Caki2 (cell line): ENCODE measurements around the gene DIAPH3. TPM values are rescaled to one million over a fixed set of nuclear protein-coding genes. Genes with fewer than 3 reads are reported as not detected.

Source experiments
- DNase-seq: peaks from one replicate; pipeline ENCODE4 v3.0.0-alpha.2; 2015; ENCODE audit warnings: low read depth
- in situ Hi-C: cut with HindIII; loops from 2 replicates; pipeline ENCODE4 v1.10.0; 2016; ENCODE audit warnings: low sequenced_read_pairs, low pct_unique_long_range_greater_than_20kb, mixed read lengths
- total RNA-seq: library from RNA; depleted of rRNA; stranded (reverse); fragments of >200 nt; shearing (Covaris generic); gene quantifications from 2 replicates; pipeline ENCODE4 v1.2.3, GENCODE V29; 2014; ENCODE audit warnings: low replicate concordance

The DIAPH3 gene
- total RNA-seq, 1 experiment from 2014 or later = 8.5 TPM

GRCh38 chr13:60162096-60162495 is 1.6 kb downstream of the DIAPH3 start:
- peak; percentile 65 for DNase-seq
- in situ Hi-C loops = no loop called here

GRCh38 chr13:60158321-60158801 is 5.4 kb downstream of the DIAPH3 start:
- in situ Hi-C loops = no loop called here
- peak; percentile 68 for DNase-seq

GRCh38 chr13:60155978-60156377 is 7.8 kb downstream of the DIAPH3 start:
- in situ Hi-C loops = no loop called here
- DNase-seq = no peak

GRCh38 chr13:60152904-60153303 is 10.8 kb downstream of the DIAPH3 start:
- DNase-seq = no peak
- in situ Hi-C loops = no loop called here

- no peak for DNase-seq
- in situ Hi-C loops = no loop called here
These were observed 11.6 kb downstream of the DIAPH3 start for GRCh38 chr13:60152114-60152513.

GRCh38 chr13:60150538-60150937 is 13.2 kb downstream of the DIAPH3 start:
- DNase-seq = no peak
- in situ Hi-C loops = no loop called here

- no peak for DNase-seq
- in situ Hi-C loops = no loop called here
These were observed 14.8 kb downstream of the DIAPH3 start for GRCh38 chr13:60148918-60149317.

GRCh38 chr13:60147361-60147760 is 16.4 kb downstream of the DIAPH3 start:
- in situ Hi-C loops = no loop called here

GRCh38 chr13:60146471-60146870 is 17.3 kb downstream of the DIAPH3 start:
- no peak for DNase-seq
- in situ Hi-C loops = no loop called here

More at GRCh38 chr13:60147361-60147760, 16.4 kb downstream of the DIAPH3 start:
- no peak for DNase-seq

- in situ Hi-C loops = no loop called here
- peak; percentile 31 for DNase-seq
These were observed 20.0 kb downstream of the DIAPH3 start for GRCh38 chr13:60143775-60144174.

GRCh38 chr13:60139272-60139671 is 24.5 kb downstream of the DIAPH3 start:
- in situ Hi-C loops = no loop called here
- DNase-seq = no peak

- no peak for DNase-seq
- in situ Hi-C loops = no loop called here
These were observed 25.1 kb downstream of the DIAPH3 start for GRCh38 chr13:60138674-60139073.

GRCh38 chr13:60137911-60138560 is 25.7 kb downstream of the DIAPH3 start:
- in situ Hi-C loops = no loop called here
- no peak for DNase-seq

- DNase-seq = no peak
- in situ Hi-C loops = no loop called here
These were observed 28.4 kb downstream of the DIAPH3 start for GRCh38 chr13:60135344-60135743.

GRCh38 chr13:60134376-60134775 is 29.4 kb downstream of the DIAPH3 start:
- in situ Hi-C loops = no loop called here
- no peak for DNase-seq

GRCh38 chr13:60121337-60121687 is 42.4 kb downstream of the DIAPH3 start:
- in situ Hi-C loops = no loop called here

GRCh38 chr13:60120617-60121336 is 43.0 kb downstream of the DIAPH3 start:
- no peak for DNase-seq
- in situ Hi-C loops = no loop called here

More at GRCh38 chr13:60121337-60121687, 42.4 kb downstream of the DIAPH3 start:
- DNase-seq = no peak

- in situ Hi-C loops = no loop called here
- no peak for DNase-seq
These were observed 44.9 kb downstream of the DIAPH3 start for GRCh38 chr13:60118696-60119400.

GRCh38 chr13:60114499-60115028 is 49.2 kb downstream of the DIAPH3 start:
- DNase-seq = no peak
- in situ Hi-C loops = no loop called here
